CD4-positive, alpha-beta T cell treated with Interleukin-15 for 4 hours (primary cell): ENCODE measurements around the gene IGSF21.

ENCODE experiments used
- DNase-seq: peaks from one replicate; pipeline ENCODE4 v3.0.0-alpha.2; 2020; ENCODE audit warnings: low spot score

The IGSF21 gene

GRCh38 chr1:18229625-18230024 lies 122.0 kb downstream of the IGSF21 start:
- DNase-seq: no peak

- DNase-seq: no peak
Measured at GRCh38 chr1:18230321-18230720, 122.7 kb downstream of the IGSF21 start.

DNA sequence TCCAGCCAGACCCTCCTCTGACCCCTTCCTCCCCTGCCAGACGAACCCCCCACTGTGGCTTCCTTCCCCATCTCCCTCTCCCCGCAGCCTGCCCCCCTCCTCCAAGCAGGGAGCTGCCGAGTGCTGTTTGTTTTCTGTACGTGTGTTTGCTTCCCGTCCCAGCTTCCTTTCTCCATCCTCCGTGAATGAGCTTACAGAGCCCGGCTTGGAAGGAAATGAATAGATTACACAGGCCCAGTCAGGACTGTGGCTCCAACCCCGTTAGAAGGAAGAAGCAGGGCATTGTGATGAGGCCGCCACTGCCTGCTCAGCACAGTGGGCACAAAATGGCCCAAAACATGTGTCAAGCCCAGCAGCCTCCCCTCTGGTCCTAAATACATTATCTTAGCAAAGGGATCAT lies 123.2 kb downstream of the IGSF21 start:
- DNase-seq: no peak

- no peak for DNase-seq
Measured at GRCh38 chr1:18232052-18232451, 124.5 kb downstream of the IGSF21 start.

GRCh38 chr1:18233176-18233864 lies 125.7 kb downstream of the IGSF21 start:
- no peak for DNase-seq

DNA sequence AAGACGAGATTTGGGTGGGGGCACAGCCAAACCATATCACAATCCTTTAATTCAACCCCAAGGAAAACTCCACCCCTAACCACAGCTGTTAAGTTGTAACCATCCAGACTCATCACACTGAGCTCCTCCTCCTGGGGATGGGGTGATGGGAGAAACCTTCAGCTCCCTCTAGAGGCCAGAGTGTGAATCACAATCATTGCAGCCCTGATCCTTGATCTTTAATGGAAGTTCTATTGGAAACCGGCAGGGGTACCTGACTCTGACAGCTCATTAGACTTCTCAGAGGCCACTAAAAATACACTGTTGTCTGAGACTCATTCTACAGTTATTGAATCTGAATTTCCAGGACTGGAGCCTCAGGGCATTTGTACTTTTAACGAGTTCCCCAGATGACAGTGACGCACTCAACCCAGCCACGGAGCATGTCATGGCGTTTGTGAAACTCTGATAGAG lies 127.2 kb downstream of the IGSF21 start:
- no peak for DNase-seq

DNA sequence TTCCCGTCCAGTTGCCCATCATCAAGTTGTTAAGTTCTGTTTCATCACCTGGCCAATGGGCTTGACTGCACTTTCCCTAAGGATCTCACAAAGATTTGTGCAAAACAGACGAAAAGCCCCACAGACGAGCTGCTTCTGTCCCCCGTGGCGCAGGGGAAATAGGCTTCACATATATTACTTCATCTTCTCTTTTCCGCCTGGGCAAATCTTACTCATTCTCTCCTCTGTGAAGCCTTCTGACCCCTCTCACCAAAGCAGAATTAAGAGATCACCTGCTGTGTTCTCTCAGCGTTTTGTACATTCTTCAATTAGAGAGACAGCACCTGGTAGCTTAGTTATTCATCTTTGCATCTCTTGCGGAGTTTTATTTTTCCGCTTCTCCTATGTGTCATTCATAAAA lies 129.8 kb downstream of the IGSF21 start:
- no peak for DNase-seq

DNA sequence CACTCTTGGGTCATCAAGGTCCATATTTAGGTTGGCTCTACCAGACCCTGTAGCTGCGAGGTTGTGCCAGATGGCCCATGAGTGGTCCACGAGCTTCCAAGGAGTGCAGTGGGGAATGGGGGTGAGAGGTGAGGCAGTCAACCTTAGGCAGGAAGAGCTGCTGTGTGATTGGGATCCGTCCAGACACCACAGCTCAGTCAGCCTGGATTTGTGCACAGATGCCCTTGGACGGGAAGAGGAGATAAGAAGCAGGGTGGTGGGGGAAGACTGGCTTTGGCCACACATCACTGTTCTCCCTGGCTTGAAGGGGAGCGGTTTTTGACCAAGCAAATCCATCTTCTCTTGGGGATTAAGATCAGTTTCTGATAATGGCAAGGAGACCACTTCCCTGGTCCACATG lies 130.6 kb downstream of the IGSF21 start:
- no peak for DNase-seq

DNA sequence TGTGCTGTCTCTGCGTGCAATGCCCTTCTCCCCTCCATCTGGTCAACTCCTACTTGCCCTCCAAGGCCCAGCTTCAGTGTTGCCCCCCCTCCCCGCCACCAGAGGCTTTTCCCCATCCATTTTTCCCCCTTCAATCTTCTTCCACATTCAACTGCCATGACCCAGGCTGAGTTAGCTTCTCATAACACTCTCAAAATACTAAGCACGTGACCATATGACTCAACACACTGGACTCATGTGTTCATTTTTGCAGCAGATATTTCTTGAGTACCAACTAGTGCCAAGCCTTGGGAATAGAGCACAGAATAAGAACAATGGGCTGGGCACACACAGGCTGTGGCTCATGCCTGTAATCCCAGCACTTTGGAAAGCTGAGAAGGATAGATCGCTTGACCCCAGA lies 132.1 kb downstream of the IGSF21 start:
- no peak for DNase-seq

DNA sequence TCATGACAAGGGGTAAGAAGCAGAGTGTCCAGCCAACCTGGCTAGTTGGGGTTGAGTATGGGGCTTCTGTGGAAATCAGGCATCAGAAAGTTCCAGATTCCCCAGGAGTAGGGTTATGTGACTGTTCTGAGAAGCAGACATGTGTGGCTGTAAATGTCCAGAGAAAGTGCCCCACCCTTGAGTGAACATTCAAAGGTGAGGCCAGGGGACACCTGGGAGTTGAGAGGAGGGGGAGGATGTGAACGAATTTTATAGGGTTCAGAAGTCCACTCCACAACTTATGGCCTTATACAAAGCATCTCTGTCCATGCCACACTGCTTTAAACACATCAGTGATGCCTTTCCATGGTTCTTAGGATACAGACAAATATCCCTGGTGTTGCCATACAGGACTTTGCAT lies 133.3 kb downstream of the IGSF21 start:
- no peak for DNase-seq

- DNase-seq: no peak
Measured at GRCh38 chr1:18241891-18242290, 134.3 kb downstream of the IGSF21 start.

GRCh38 chr1:18243503-18244175 lies 136.0 kb downstream of the IGSF21 start:
- no peak for DNase-seq

GRCh38 chr1:18244762-18245161 lies 137.2 kb downstream of the IGSF21 start:
- no peak for DNase-seq

- no peak for DNase-seq
Measured at GRCh38 chr1:18245647-18246046, 138.0 kb downstream of the IGSF21 start.

DNA sequence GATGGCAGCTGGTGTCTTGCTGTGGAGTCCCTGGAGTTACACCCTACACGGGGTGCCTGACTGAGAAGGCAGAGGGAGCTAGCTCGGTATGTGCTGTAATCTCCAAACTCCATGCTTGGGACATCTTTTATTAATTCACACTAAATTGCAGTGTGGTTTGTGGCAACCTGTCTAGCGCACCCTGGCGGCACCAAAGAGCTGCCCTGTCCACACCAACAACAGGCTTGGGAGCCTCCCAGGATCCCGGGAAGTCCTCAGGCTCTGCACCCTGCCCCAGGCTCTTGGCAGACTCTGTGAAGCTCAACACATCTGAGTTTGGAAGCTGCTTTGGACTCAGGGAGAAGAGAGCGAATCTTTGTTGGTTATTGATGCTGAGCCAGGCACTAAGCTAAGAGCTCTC lies 138.9 kb downstream of the IGSF21 start:
- DNase-seq: no peak

GRCh38 chr1:18247151-18247550 lies 139.6 kb downstream of the IGSF21 start:
- DNase-seq: no peak

GRCh38 chr1:18249631-18250030 lies 142.0 kb downstream of the IGSF21 start:
- DNase-seq: no peak

- DNase-seq: no peak
Measured at GRCh38 chr1:18253093-18253492, 145.5 kb downstream of the IGSF21 start.

GRCh38 chr1:18256282-18257235 lies 149.0 kb downstream of the IGSF21 start:
- no peak for DNase-seq

DNA sequence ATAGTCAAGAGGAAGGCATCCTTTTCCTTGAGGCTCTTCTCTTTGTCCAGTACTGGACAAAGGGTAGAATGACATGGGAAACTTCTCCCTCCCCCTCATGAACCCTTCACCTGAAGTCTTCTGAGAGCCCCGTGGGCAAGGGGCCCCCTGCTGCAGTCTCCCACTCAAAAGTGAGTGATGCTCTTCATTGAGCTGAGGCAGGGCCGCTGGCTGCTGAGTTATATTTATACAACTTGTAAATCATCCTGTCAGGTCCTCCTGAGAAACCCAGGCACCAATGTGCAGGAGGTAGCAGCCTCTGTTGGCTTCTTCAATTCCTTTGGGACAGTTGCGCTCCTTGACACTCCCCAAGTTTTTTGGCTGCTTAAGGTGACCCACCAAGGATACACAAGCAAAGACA lies 150.2 kb downstream of the IGSF21 start:
- DNase-seq: no peak

GRCh38 chr1:18261891-18262290 lies 154.3 kb downstream of the IGSF21 start:
- DNase-seq: no peak

GRCh38 chr1:18262726-18263125 lies 155.1 kb downstream of the IGSF21 start:
- DNase-seq: no peak
